Sigmoid colon (tissue), 7 donors: Measurements from ENCODE around the gene ATP10A. TPM values are rescaled to one million over a fixed set of nuclear protein-coding genes. Genes with fewer than 3 reads are reported as not detected.
A peak's percentile ranks its signal among the peaks of the same experiment; 100 is the strongest.

Experiments
- DNase-seq: peaks from one replicate; pipeline ENCODE4 v3.0.0-alpha.2; 2019
- H3K27ac ChIP-seq, 4 donors: fragments of 200-600 bp; sonication (generic); one replicate each; pipeline ENCODE4 v1.5.1; 2016 to 2019; ENCODE audit warnings: mild to moderate bottlenecking in 1 of 4
- H3K27me3 ChIP-seq, 3 donors: fragments of 200-600 bp; sonication (generic); one replicate each; pipeline ENCODE4 v1.5.1; 2019; ENCODE audit warnings: mild to moderate bottlenecking in 1 of 3
- H3K36me3 ChIP-seq, 4 donors: fragments of 200-600 bp; sonication (generic); one replicate each; pipeline ENCODE4 v1.5.1; 2016 to 2019
- H3K4me1 ChIP-seq, 4 donors: fragments of 200-600 bp; sonication (generic); one replicate each; pipeline ENCODE4 v1.5.1; 2017 to 2019
- H3K4me3 ChIP-seq, 4 donors: fragments of 200-600 bp; sonication (generic); one replicate each; pipeline ENCODE4 v1.5.1; 2017 to 2019; ENCODE audit warnings: mild to moderate bottlenecking in 2 of 4, moderate library complexity in 1 of 4
- H3K9me3 ChIP-seq, 4 donors: fragments of 200-600 bp in 3 of 4; sonication (generic) in 3 of 4; one replicate each; pipeline versions ENCODE4 v1.5.1 to v1.6.1; 2013 to 2019
- CTCF ChIP-seq, 4 experiments: fragments of 450-650 bp in 3 of 4; fragments of 200-600 bp in 1 of 4; IDR thresholded peaks; one replicate each; pipeline ENCODE4 v1.5.1; 2016 to 2019; ENCODE audit warnings: antibody characterized with exemption in 4 of 4, mild to moderate bottlenecking in 3 of 4, moderate library complexity in 2 of 4
- EP300 ChIP-seq, 4 donors: sonication (generic); formaldehyde crosslinking; IDR thresholded peaks; one replicate each; pipeline ENCODE4 v1.6.1; 2017; ENCODE audit warnings: antibody characterized with exemption in 4 of 4
- POLR2A ChIP-seq, 2 donors: fragments of 450-650 bp; IDR thresholded peaks; one replicate each; pipeline ENCODE4 v1.6.1; 2016; ENCODE audit warnings: antibody characterized with exemption in 2 of 2, mild to moderate bottlenecking in 2 of 2, moderate library complexity in 2 of 2
- POLR2AphosphoS5 ChIP-seq, 4 donors: sonication (generic); formaldehyde crosslinking; IDR thresholded peaks; one replicate each; pipeline ENCODE4 v1.6.1; 2017; ENCODE audit warnings: antibody characterized with exemption in 4 of 4
- WGBS, 2 donors: extraction: QIAGEN DNeasy Blood & Tissue Kit; methylation state at CpG; one replicate each; pipeline ENCODE4 v1.1.7; 2013; 5-methylcytosine and 5-hydroxymethylcytosine counted together
- intact Hi-C: fragments of 100-400 bp; cut with DNase I; formaldehyde crosslinking; loops from one replicate; pipeline ENCODE4 v1.15.1; 2023
- polyA plus RNA-seq, 3 donors: library from polyadenylated mRNA; stranded (reverse); fragments of 200-250 nt; gene quantifications; one replicate each; pipeline ENCODE4 v1.2.3, GENCODE V29; 2013
- total RNA-seq, 4 donors: library from RNA; depleted of rRNA; stranded (reverse); fragments of >200 nt; gene quantifications; one replicate each; pipeline ENCODE4 v1.1.0, GENCODE V29; 2016
- donor health status: healthy with polysubstance abuse.
- donor health status: Bipolar disorder and iron deficiency.
- donor health status: healthy.

The ATP10A gene
- total and polyA plus RNA-seq, 7 donors = 0.23 to 7.7 (median 2.9) TPM

GRCh38 chr15:25708391-25708790 is 154.7 kb downstream of the ATP10A start:
- no peaks in the 10 kb centered on the region for H3K9me3 ChIP-seq
- DNase-seq = peak; percentile 34
- H3K27ac ChIP-seq = peak overlapping the region in 1 of 4 donors; percentile 33
- no peaks in the 10 kb centered on the region for H3K4me1 ChIP-seq
- peaks cover 0 to 2% (median 0%) of the 10 kb centered on the region in 4 donors for H3K36me3 ChIP-seq
- no peak overlapping the region for H3K4me3 ChIP-seq
- WGBS, 2 donors = 82 to 91% methylated on average over 8 of the region's 8 CpGs
- intact Hi-C loops = no loop called here
- TF ChIP-seq POLR2A (IDR thresholded peaks at IDR 0.05) (no peak), POLR2AphosphoS5 (IDR thresholded peaks at IDR 0.05) (no peak), EP300 (IDR thresholded peaks at IDR 0.05) (no peak), CTCF (IDR thresholded peaks at IDR 0.05) (no peak)
- H3K27me3 ChIP-seq = no peaks in the 10 kb centered on the region

- peak; percentile 48 for DNase-seq
- no peak for TF ChIP-seq POLR2AphosphoS5 (IDR thresholded peaks at IDR 0.05)
- no peak for TF ChIP-seq EP300 (IDR thresholded peaks at IDR 0.05)
- TF ChIP-seq POLR2A (IDR thresholded peaks at IDR 0.05) = no peak
- Histone ChIP-seq H3K4me1 (no peaks in the 10 kb centered on the region), H3K9me3 (no peaks in the 10 kb centered on the region), H3K27ac (no peak overlapping the region), H3K36me3 (no peaks in the 10 kb centered on the region), H3K27me3 (no peaks in the 10 kb centered on the region), H3K4me3 (no peak overlapping the region)
- whole genome bisulfite sequencing, 2 donors = 85 to 86% methylated on average over 27 of the region's 27 CpGs
- intact Hi-C loops = no loop called here
These were observed 155.3 kb downstream of the ATP10A start for GRCh38 chr15:25707656-25708365.

GRCh38 chr15:25706176-25706955 is 156.8 kb downstream of the ATP10A start:
- TF ChIP-seq EP300 (IDR thresholded peaks at IDR 0.05) = no peak
- no peak for TF ChIP-seq POLR2A (IDR thresholded peaks at IDR 0.05)
- no peak for TF ChIP-seq POLR2AphosphoS5 (IDR thresholded peaks at IDR 0.05)
- TF ChIP-seq CTCF (IDR thresholded peaks at IDR 0.05) = no peak

GRCh38 chr15:25705433-25706115 is 157.6 kb downstream of the ATP10A start:
- H3K4me1 ChIP-seq = no peaks in the 10 kb centered on the region
- no peaks in the 10 kb centered on the region for H3K36me3 ChIP-seq
- no peak for TF ChIP-seq POLR2A (IDR thresholded peaks at IDR 0.05)
- TF ChIP-seq POLR2AphosphoS5 (IDR thresholded peaks at IDR 0.05) = no peak
- no peak for TF ChIP-seq CTCF (IDR thresholded peaks at IDR 0.05)
- TF ChIP-seq EP300 (IDR thresholded peaks at IDR 0.05) = no peak
- no peak overlapping the region for H3K4me3 ChIP-seq
- 87 to 90% methylated on average over 17 of the region's 17 CpGs for WGBS, 2 donors
- intact Hi-C loops = no loop called here
- H3K27ac ChIP-seq = no peak overlapping the region
- peak; percentile 33 for DNase-seq
- H3K27me3 ChIP-seq = no peaks in the 10 kb centered on the region
- no peaks in the 10 kb centered on the region for H3K9me3 ChIP-seq

More at GRCh38 chr15:25706176-25706955, 156.8 kb downstream of the ATP10A start:
- H3K27ac ChIP-seq = no peak overlapping the region
- intact Hi-C loops = no loop called here
- H3K9me3 ChIP-seq = no peaks in the 10 kb centered on the region
- DNase-seq = peak; percentile 33
- WGBS, 2 donors = 87 to 93% methylated on average over 20 of the region's 20 CpGs
- H3K4me3 ChIP-seq = no peak overlapping the region
- no peaks in the 10 kb centered on the region for H3K4me1 ChIP-seq
- no peaks in the 10 kb centered on the region for H3K27me3 ChIP-seq
- no peaks in the 10 kb centered on the region for H3K36me3 ChIP-seq

- WGBS, 2 donors = 94% methylated on average over 6 of the region's 6 CpGs
- no peaks in the 10 kb centered on the region for H3K9me3 ChIP-seq
- H3K27ac ChIP-seq = no peak overlapping the region
- H3K27me3 ChIP-seq = no peaks in the 10 kb centered on the region
- no peak overlapping the region for H3K4me3 ChIP-seq
- H3K36me3 ChIP-seq = peaks cover 0 to 4% (median 0%) of the 10 kb centered on the region in 4 donors
- intact Hi-C loops = no loop called here
- H3K4me1 ChIP-seq = no peaks in the 10 kb centered on the region
- peak; percentile 33 for DNase-seq
- TF ChIP-seq POLR2AphosphoS5 (IDR thresholded peaks at IDR 0.05) = no peak
- no peak for TF ChIP-seq EP300 (IDR thresholded peaks at IDR 0.05)
- no peak for TF ChIP-seq POLR2A (IDR thresholded peaks at IDR 0.05)
- TF ChIP-seq CTCF (IDR thresholded peaks at IDR 0.05) = no peak
These were observed 159.4 kb downstream of the ATP10A start for GRCh38 chr15:25703726-25704125.
